Measurements from ENCODE around the gene ABLIM3. TPM values are rescaled to one million over a fixed set of nuclear protein-coding genes. Genes with fewer than 3 reads are reported as not detected.
A peak's percentile ranks its signal among the peaks of the same experiment; 100 is the strongest.
"Not testable (repeated sequence)": the region's sequence is repeated elsewhere in the genome, so short reads cannot be mapped to it uniquely, and the experiment has no call there.

ABLIM3 gene
- total RNA-seq, 1 experiment from 2014 or later: 1.1 TPM

DNA sequence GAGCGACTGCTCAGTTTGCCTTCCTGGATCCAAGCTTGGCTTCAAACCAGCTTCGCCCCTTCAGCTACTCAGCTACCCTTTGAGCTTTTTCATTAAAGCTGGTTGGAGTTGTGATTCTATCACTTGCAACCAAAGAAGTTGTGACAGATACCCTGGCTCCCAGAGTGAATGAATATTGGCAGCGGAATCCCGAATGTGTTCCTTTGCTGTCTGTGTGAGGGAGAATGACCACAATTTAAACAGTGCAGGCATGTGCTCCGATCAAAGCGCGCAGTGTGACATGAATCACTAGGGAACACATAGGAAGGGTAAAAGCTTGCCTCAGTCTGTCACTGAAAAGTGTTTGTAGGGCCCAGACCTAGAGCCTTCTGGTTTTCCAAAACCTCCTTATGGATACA lies 123.8 kb downstream of the ABLIM3 start:
- no peak for DNase-seq (ENCODE audit: low spot score)
- in situ Hi-C loops (cut with HindIII; ENCODE audit: low sequenced_read_pairs): no loop called here

- no peak for DNase-seq (ENCODE audit: low spot score)
- in situ Hi-C loops (cut with HindIII; ENCODE audit: low sequenced_read_pairs): no loop called here
Observed at GRCh38 chr5:149265597-149265996, 124.3 kb downstream of the ABLIM3 start.

DNA sequence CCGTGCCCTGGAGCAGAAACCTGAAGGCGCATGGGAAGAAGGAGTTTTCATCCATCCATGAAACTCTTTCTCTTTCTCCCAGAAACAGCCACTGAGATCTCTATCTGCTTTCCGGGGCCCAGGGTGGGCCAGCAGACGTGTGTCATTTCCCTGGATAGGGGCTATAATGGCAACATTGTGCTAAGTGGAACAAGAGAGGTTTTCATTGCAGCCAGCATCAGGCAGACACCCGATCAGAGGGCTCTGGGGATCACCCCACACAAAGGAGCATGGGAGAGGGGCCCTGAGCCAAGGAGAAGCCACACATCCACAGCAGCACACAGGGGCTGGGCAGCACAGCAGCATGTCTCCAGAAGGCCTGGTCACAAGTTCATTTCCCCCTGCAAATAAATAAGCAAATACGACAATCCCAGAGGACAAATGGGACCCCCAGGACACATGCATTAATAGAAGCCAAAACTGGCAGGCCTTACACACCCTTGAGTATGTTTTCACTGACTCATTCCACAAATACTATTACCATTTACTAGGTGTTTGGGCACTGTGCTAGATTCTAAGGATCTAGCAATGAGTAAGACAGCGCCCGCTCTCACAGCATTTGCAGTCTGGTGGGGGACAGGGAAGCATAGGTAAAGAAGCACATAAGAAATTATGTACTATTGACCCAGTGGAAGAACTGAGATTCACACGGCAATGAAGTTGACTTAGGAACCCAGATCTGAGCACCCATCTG lies 126.1 kb downstream of the ABLIM3 start:
- no peak for DNase-seq (ENCODE audit: low spot score)
- in situ Hi-C loops (cut with HindIII; ENCODE audit: low sequenced_read_pairs): no loop called here

GRCh38 chr5:149268928-149269557 lies 127.8 kb downstream of the ABLIM3 start:
- peak; percentile 81 for DNase-seq (ENCODE audit: low spot score)
- in situ Hi-C loops (cut with HindIII; ENCODE audit: low sequenced_read_pairs): no loop called here

- in situ Hi-C loops (cut with HindIII; ENCODE audit: low sequenced_read_pairs): no loop called here
- peak; percentile 23 for DNase-seq (ENCODE audit: low spot score)
Observed at GRCh38 chr5:149271195-149271715, 130.0 kb downstream of the ABLIM3 start.

GRCh38 chr5:149271716-149272563 lies 130.6 kb downstream of the ABLIM3 start, which contains the start of gene AFAP1L1:
TSS of gene AFAP1L1 (plus strand) at chr5:149271859. CDS start at chr5:149271969, 110 bp downstream.
- in situ Hi-C loops (cut with HindIII; ENCODE audit: low sequenced_read_pairs): no loop called here
- DNase-seq (ENCODE audit: low spot score): peak; percentile 43

GRCh38 chr5:149272781-149273180 lies 131.5 kb downstream of the ABLIM3 start:
- DNase-seq (ENCODE audit: low spot score); in situ Hi-C loops (cut with HindIII; ENCODE audit: low sequenced_read_pairs): not testable (repeated sequence)

- DNase-seq (ENCODE audit: low spot score): no peak
- in situ Hi-C loops (cut with HindIII; ENCODE audit: low sequenced_read_pairs): no loop called here
Observed at GRCh38 chr5:149273237-149273636, 131.9 kb downstream of the ABLIM3 start.

DNA sequence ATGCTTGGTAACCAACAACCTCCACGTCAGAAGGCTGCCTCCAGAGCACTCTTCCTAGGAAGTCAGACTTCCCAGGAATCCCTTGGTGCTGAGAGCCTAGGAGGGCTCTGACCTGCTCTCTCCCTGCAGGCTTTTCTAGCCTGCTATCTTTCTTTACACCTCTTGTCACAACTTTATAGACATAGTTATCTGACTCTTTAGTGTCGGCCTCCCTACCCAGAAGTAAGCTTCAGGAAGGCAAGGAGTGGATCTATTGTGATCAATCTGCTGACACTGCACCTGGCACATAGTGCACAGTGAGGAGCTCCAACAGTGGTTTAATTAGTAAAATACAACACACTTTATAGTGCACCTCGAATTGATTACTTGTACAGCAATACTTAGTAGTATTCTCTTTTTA lies 132.7 kb downstream of the ABLIM3 start:
- in situ Hi-C loops (cut with HindIII; ENCODE audit: low sequenced_read_pairs): no loop called here

DNA sequence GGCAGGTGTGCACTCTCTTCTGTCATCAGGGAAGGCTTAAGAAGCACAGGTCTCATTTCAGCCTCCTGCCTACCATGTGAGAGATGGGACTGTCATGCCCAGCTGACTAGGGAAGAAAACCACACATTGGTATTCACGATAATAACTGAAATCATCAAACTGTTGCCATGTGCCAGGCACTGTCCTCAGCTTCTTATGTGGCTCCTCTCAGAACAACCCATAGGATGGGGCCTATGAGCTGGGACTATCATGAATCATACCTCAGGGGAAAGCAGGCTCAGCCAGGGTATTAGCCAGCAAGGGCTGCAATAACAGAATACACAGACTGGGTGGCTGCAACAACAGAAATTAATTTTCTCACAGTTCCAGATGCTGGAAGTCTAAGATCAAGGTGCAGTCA lies 133.6 kb downstream of the ABLIM3 start:
- in situ Hi-C loops (cut with HindIII; ENCODE audit: low sequenced_read_pairs): no loop called here
- no peak for DNase-seq (ENCODE audit: low spot score)

More for the DNA sequence above, 132.7 kb downstream of the ABLIM3 start:
- DNase-seq (ENCODE audit: low spot score): no peak

- in situ Hi-C loops (cut with HindIII; ENCODE audit: low sequenced_read_pairs): no loop called here
- DNase-seq (ENCODE audit: low spot score): no peak
Observed at GRCh38 chr5:149277801-149278200, 136.5 kb downstream of the ABLIM3 start.

GRCh38 chr5:149278451-149279210 lies 137.3 kb downstream of the ABLIM3 start:
- DNase-seq (ENCODE audit: low spot score): no peak
- in situ Hi-C loops (cut with HindIII; ENCODE audit: low sequenced_read_pairs): no loop called here

GRCh38 chr5:149279661-149280060 lies 138.4 kb downstream of the ABLIM3 start:
- in situ Hi-C loops (cut with HindIII; ENCODE audit: low sequenced_read_pairs): no loop called here
- DNase-seq (ENCODE audit: low spot score): no peak

- DNase-seq (ENCODE audit: low spot score): no peak
- in situ Hi-C loops (cut with HindIII; ENCODE audit: low sequenced_read_pairs): no loop called here
Observed at GRCh38 chr5:149280124-149280523, 138.8 kb downstream of the ABLIM3 start.

DNA sequence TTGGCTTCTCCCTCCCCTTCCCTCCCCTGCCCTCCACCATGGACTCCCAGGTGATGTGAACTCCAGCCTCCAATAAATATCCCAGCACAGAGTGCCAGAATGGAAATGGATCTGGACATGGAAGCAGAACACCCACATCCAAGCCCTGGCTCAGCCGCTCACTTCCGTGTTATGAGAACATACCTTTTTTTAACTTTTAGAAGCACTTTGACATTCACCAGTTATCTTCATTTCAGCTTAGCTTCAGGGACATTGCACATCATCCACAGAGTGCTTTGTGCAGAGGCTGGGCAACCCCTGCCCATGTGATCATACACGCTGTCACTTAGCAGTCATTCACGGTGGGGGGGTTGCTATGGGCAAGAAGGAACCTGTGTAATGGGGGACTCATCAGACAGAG lies 139.5 kb downstream of the ABLIM3 start:
- no peak for DNase-seq (ENCODE audit: low spot score)
- in situ Hi-C loops (cut with HindIII; ENCODE audit: low sequenced_read_pairs): no loop called here

DNA sequence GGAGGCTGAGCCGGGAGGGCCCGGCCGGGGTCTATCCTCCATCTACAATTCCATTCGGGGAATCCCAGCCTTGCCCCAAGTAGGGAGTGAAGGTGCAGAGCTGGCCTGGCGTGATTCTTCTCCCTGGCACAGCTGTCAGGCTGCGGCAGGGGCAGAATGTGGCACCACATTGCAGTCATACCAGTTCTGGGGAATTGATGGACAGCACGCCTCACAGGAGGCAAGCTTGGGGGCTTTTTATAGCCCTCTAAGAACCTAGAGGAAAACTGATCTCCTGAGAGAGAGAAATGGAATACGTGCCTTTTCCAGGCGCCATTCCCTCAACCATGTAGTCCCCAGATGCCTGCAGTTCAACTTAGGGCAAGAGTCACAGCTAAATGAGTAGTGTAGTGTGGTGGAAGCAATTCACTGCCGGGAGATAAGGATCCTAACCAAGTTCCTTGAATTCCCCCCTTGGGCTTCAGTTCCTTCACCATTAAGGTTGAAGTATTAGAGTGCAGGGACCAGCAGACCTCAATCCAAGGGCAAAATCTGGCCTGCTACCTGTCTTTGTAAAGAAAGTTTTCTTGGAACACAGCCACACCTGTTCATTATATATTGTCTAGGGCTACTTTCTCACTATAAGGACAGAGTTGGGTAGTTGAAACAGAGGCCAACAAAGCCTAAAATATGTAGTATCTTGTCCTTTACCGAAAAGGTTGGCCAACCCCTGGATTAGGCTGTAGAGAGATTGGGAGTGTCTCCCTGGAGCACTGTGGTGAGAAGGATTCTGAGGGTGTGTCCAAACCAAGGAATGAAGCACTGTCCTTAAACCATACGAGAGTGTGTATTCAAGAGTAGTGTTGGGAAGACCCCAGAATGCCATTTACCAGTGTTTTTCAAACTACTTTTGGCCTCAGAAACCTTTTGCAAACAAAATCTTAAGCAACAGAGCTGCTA lies 141.0 kb downstream of the ABLIM3 start:
- DNase-seq (ENCODE audit: low spot score): no peak
- in situ Hi-C loops (cut with HindIII; ENCODE audit: low sequenced_read_pairs): no loop called here

GRCh38 chr5:149282966-149283332 lies 141.7 kb downstream of the ABLIM3 start:
- no peak for DNase-seq (ENCODE audit: low spot score)
- in situ Hi-C loops (cut with HindIII; ENCODE audit: low sequenced_read_pairs): no loop called here

Data from G401 (cell line).